HepG2 (cell line): ENCODE results near the gene ACTR10. TPM values are rescaled to one million over a fixed set of nuclear protein-coding genes. Genes with fewer than 3 reads are reported as not detected.

Experiments used
- EED ChIP-seq: sonication (generic); formaldehyde crosslinking; IDR thresholded peaks from 2 replicates; pipeline ENCODE4 v1.5.0; 2020; ENCODE audit warnings: mild to moderate bottlenecking, missing genetic modification reagents
- HNF4A ChIP-seq: sonication (generic); formaldehyde crosslinking; IDR thresholded peaks from 2 replicates; pipeline ENCODE4 v1.4.0; 2020; ENCODE audit warnings: missing genetic modification reagents
- KDM6A ChIP-seq: IDR thresholded peaks from 2 replicates; pipeline ENCODE4 v1.6.1; 2016; ENCODE audit warnings: low read depth
- PAXIP1 ChIP-seq: sonication (generic); formaldehyde crosslinking; conservative IDR thresholded peaks from 2 replicates; pipeline ENCODE4 v1.4.0; 2020; ENCODE audit warnings: mild to moderate bottlenecking, missing genetic modification reagents, moderate library complexity
- POLR2A ChIP-seq, 2 experiments: IDR thresholded peaks; 2 replicates each; pipeline ENCODE4 v1.6.1; 2011; ENCODE audit warnings: low read depth in 2 of 2, low read length in 2 of 2, mild to moderate bottlenecking in 1 of 2, moderate library complexity in 1 of 2; ENCODE audit not compliant: insufficient read depth in 1 of 2
- RXRA ChIP-seq: sonication (generic); formaldehyde crosslinking; IDR thresholded peaks from 2 replicates; pipeline ENCODE4 v1.5.1; 2020; ENCODE audit warnings: missing genetic modification reagents
- SIX1 ChIP-seq: sonication (generic); formaldehyde crosslinking; IDR thresholded peaks from 2 replicates; pipeline ENCODE4 v1.4.0; 2020; ENCODE audit warnings: missing genetic modification reagents, borderline replicate concordance
- ZNF232 ChIP-seq: sonication (generic); formaldehyde crosslinking; IDR thresholded peaks from 2 replicates; pipeline ENCODE4 v1.4.0; 2020; ENCODE audit warnings: missing genetic modification reagents, borderline replicate concordance
- ZNF33A ChIP-seq: sonication (generic); formaldehyde crosslinking; IDR thresholded peaks from 2 replicates; pipeline ENCODE4 v1.5.1; 2020; ENCODE audit warnings: missing genetic modification reagents, mild to moderate bottlenecking, moderate library complexity, borderline replicate concordance
- ZNF644 ChIP-seq: IDR thresholded peaks from 2 replicates; pipeline ENCODE4 v1.6.1; 2016; ENCODE audit warnings: low read depth
- ZNF7 ChIP-seq: IDR thresholded peaks from 2 replicates; pipeline ENCODE4 v1.6.1; 2016; ENCODE audit warnings: missing biosample characterization, missing genetic modification reagents
- ZNF781 ChIP-seq: sonication (generic); formaldehyde crosslinking; IDR thresholded peaks from 2 replicates; pipeline ENCODE4 v1.5.1; 2020; ENCODE audit warnings: borderline replicate concordance, mild to moderate bottlenecking, missing genetic modification reagents; ENCODE audit errors: not compliant biosample characterization
- polyA plus RNA-seq, 8 experiments: library from polyadenylated mRNA; depleted of rRNA in 3 of 8; stranded (reverse) in 7 of 8; unstranded in 1 of 8; fragments of >200 nt; fragmentation: Illumina TruSeq in 4 of 8; extraction: Trizol in 4 of 8; gene quantifications; 2 replicates each; pipeline versions ENCODE4 v1.2.1 to v1.2.3, GENCODE V29; 2011 to 2016; ENCODE audit warnings: low read depth in 4 of 8, missing spikeins in 1 of 8, mixed read lengths in 1 of 8; ENCODE audit not compliant: insufficient read depth in 1 of 8
- total RNA-seq, 5 experiments: library from RNA; depleted of rRNA; stranded (reverse); fragments of >200 nt; fragmentation: Illumina TruSeq; extraction: Trizol; gene quantifications; 2 replicates each; pipeline ENCODE4 v1.2.3, GENCODE V29; 2016; ENCODE audit warnings: low read depth in 1 of 5
- TF ChIP-seq, protein P1 (sequence below), 2 experiments: IDR thresholded peaks; 2 replicates each; pipeline ENCODE4 v1.6.1; 2011 to 2012; ENCODE audit warnings: low read length in 2 of 2, borderline replicate concordance in 1 of 2, low read depth in 1 of 2, mild to moderate bottlenecking in 1 of 2, moderate library complexity in 1 of 2
- TF ChIP-seq, protein P2 (sequence below): IDR thresholded peaks from 2 replicates; pipeline ENCODE4 v1.6.1; 2016; ENCODE audit warnings: low read depth, missing genetic modification reagents, missing compliant biosample characterization
- TF ChIP-seq, protein P3 (sequence below): fragments of 450-650 bp; IDR thresholded peaks from 2 replicates; pipeline ENCODE4 v1.6.1; 2017

The ACTR10 gene
- total and polyA plus RNA-seq, 2 of the 13 experiments (the other 11 are each of a cell fraction or from before 2014, with no cell fraction given): 30.0 to 41.3 TPM

DNA sequence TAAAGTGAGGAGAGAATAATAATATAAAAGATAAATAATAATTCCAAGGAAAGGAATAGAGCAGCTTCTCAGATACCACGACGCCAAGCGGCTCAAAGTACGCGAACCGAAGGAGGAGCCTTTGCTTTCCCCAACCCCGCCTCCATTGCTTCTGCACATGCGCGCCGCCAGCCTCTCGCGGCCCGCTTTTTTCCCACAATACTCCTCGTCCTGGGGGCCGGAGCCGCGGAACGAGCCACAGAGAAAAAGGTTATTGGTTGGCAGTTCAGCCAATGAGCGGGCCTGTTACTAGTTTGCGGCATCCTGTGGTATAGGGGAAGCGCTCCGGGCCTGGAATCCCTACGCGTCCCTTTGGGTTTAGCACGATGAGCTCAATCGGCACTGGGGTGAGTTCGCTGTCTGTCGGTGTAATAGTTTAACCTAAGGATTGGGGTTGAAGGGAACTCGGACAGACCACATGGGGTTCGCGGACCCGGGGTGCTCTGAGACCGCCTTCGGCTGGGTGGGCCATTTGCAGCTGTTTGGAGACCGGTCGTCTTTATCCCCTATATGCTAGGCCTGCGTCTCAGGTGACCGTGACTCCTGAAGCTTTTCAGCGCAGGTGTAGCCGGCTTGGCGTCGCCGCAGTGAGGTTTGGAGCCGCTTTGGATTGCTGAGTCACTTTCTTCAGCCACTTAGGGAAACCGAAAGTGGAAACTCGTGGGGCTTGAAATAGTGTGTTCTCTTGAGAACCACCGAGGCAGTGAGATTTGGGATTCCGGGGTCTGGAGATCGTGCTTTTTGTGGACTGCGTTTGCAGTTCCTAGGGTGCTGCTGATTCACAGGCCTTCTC, 44.8 kb downstream of the ACTR10 start, which contains the start of gene PSMA3 (continued):
- TF ChIP-seq, protein P1, sequence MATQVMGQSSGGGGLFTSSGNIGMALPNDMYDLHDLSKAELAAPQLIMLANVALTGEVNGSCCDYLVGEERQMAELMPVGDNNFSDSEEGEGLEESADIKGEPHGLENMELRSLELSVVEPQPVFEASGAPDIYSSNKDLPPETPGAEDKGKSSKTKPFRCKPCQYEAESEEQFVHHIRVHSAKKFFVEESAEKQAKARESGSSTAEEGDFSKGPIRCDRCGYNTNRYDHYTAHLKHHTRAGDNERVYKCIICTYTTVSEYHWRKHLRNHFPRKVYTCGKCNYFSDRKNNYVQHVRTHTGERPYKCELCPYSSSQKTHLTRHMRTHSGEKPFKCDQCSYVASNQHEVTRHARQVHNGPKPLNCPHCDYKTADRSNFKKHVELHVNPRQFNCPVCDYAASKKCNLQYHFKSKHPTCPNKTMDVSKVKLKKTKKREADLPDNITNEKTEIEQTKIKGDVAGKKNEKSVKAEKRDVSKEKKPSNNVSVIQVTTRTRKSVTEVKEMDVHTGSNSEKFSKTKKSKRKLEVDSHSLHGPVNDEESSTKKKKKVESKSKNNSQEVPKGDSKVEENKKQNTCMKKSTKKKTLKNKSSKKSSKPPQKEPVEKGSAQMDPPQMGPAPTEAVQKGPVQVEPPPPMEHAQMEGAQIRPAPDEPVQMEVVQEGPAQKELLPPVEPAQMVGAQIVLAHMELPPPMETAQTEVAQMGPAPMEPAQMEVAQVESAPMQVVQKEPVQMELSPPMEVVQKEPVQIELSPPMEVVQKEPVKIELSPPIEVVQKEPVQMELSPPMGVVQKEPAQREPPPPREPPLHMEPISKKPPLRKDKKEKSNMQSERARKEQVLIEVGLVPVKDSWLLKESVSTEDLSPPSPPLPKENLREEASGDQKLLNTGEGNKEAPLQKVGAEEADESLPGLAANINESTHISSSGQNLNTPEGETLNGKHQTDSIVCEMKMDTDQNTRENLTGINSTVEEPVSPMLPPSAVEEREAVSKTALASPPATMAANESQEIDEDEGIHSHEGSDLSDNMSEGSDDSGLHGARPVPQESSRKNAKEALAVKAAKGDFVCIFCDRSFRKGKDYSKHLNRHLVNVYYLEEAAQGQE (IDR thresholded peaks at IDR 0.05; ENCODE audit: borderline replicate concordance in 1 of 2, low read depth in 1 of 2, low read length in 2 of 2): peak in 1 of 2 experiments; percentile 18; a peak in 1 of 4 replicates
- no peak for TF ChIP-seq ZNF33A (CRISPR knock-in tag)
- no peak for TF ChIP-seq ZNF644 (CRISPR knock-in tag)
- TF ChIP-seq ZNF781 (CRISPR knock-in tag): no peak
- TF ChIP-seq, protein P2, sequence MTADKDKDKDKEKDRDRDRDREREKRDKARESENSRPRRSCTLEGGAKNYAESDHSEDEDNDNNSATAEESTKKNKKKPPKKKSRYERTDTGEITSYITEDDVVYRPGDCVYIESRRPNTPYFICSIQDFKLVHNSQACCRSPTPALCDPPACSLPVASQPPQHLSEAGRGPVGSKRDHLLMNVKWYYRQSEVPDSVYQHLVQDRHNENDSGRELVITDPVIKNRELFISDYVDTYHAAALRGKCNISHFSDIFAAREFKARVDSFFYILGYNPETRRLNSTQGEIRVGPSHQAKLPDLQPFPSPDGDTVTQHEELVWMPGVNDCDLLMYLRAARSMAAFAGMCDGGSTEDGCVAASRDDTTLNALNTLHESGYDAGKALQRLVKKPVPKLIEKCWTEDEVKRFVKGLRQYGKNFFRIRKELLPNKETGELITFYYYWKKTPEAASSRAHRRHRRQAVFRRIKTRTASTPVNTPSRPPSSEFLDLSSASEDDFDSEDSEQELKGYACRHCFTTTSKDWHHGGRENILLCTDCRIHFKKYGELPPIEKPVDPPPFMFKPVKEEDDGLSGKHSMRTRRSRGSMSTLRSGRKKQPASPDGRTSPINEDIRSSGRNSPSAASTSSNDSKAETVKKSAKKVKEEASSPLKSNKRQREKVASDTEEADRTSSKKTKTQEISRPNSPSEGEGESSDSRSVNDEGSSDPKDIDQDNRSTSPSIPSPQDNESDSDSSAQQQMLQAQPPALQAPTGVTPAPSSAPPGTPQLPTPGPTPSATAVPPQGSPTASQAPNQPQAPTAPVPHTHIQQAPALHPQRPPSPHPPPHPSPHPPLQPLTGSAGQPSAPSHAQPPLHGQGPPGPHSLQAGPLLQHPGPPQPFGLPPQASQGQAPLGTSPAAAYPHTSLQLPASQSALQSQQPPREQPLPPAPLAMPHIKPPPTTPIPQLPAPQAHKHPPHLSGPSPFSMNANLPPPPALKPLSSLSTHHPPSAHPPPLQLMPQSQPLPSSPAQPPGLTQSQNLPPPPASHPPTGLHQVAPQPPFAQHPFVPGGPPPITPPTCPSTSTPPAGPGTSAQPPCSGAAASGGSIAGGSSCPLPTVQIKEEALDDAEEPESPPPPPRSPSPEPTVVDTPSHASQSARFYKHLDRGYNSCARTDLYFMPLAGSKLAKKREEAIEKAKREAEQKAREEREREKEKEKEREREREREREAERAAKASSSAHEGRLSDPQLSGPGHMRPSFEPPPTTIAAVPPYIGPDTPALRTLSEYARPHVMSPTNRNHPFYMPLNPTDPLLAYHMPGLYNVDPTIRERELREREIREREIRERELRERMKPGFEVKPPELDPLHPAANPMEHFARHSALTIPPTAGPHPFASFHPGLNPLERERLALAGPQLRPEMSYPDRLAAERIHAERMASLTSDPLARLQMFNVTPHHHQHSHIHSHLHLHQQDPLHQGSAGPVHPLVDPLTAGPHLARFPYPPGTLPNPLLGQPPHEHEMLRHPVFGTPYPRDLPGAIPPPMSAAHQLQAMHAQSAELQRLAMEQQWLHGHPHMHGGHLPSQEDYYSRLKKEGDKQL (CRISPR knock-in tag): no peak
- TF ChIP-seq PAXIP1 (CRISPR knock-in tag): no peak
- peak; percentile 5; the same call in 1 of the 2 replicates for TF ChIP-seq SIX1
- no peak for TF ChIP-seq ZNF232 (CRISPR knock-in tag)
- TF ChIP-seq HNF4A: peak; percentile 43; the same call in 1 of the 2 replicates
- peak; percentile 77 to 95 for TF ChIP-seq POLR2A (IDR thresholded peaks at IDR 0.05; ENCODE audit: insufficient read depth in 1 of 2, low read depth in 2 of 2, low read length in 2 of 2)
- peak; percentile 59 for TF ChIP-seq ZNF7
- TF ChIP-seq KDM6A (CRISPR knock-in tag): no peak
- no peak for TF ChIP-seq RXRA (CRISPR knock-in tag)
- no peak for TF ChIP-seq EED
- TF ChIP-seq, protein P3, sequence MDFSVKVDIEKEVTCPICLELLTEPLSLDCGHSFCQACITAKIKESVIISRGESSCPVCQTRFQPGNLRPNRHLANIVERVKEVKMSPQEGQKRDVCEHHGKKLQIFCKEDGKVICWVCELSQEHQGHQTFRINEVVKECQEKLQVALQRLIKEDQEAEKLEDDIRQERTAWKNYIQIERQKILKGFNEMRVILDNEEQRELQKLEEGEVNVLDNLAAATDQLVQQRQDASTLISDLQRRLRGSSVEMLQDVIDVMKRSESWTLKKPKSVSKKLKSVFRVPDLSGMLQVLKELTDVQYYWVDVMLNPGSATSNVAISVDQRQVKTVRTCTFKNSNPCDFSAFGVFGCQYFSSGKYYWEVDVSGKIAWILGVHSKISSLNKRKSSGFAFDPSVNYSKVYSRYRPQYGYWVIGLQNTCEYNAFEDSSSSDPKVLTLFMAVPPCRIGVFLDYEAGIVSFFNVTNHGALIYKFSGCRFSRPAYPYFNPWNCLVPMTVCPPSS: no peak
